GM18519 (cell line): ENCODE measurements around the gene ASAP3.

Experiments
- ATAC-seq: cut with Tn5 transposase; IDR thresholded peaks from one replicate; pipeline ENCODE4 v1.9.1; 2021; ENCODE audit warnings: mild to moderate bottlenecking, moderate library complexity; ENCODE audit not compliant: unreplicated experiment, low FRiP score

ASAP3 gene

GRCh38 chr1:23479666-23479941 is 4.4 kb downstream of the ASAP3 start:
- ATAC-seq, result no peak

GRCh38 chr1:23478896-23479665 is 4.9 kb downstream of the ASAP3 start:
- ATAC-seq, result no peak

GRCh38 chr1:23477359-23478144 is 6.4 kb downstream of the ASAP3 start:
- no peak for ATAC-seq

GRCh38 chr1:23475641-23476040 is 8.3 kb downstream of the ASAP3 start:
- ATAC-seq, result no peak

- ATAC-seq, result no peak
Observed at GRCh38 chr1:23475134-23475628, 8.8 kb downstream of the ASAP3 start.

GRCh38 chr1:23473037-23473800 is 10.8 kb downstream of the ASAP3 start:
- ATAC-seq, result no peak

GRCh38 chr1:23472351-23473036 is 11.5 kb downstream of the ASAP3 start:
- no peak for ATAC-seq

- no peak for ATAC-seq
Observed at GRCh38 chr1:23471473-23472075, 12.4 kb downstream of the ASAP3 start.

- ATAC-seq, result no peak
Observed at GRCh38 chr1:23470282-23471070, 13.5 kb downstream of the ASAP3 start.

- ATAC-seq, result no peak
Observed at GRCh38 chr1:23469372-23469982, 14.5 kb downstream of the ASAP3 start.

GRCh38 chr1:23466423-23466989 is 17.5 kb downstream of the ASAP3 start:
- no peak for ATAC-seq

- ATAC-seq, result no peak
Observed at GRCh38 chr1:23463286-23463685, 20.7 kb downstream of the ASAP3 start.

GRCh38 chr1:23462766-23463165 is 21.2 kb downstream of the ASAP3 start:
- no peak for ATAC-seq

GRCh38 chr1:23461050-23461449 is 22.9 kb downstream of the ASAP3 start:
- ATAC-seq, result no peak

- ATAC-seq, result no peak
Observed at GRCh38 chr1:23460519-23460918, 23.5 kb downstream of the ASAP3 start.

GRCh38 chr1:23459338-23459757 is 24.6 kb downstream of the ASAP3 start:
- ATAC-seq, result no peak

- no peak for ATAC-seq
Observed at GRCh38 chr1:23456226-23456625, 27.8 kb downstream of the ASAP3 start.

- ATAC-seq, result no peak
Observed at GRCh38 chr1:23453455-23454000, 30.5 kb downstream of the ASAP3 start.
